ENCODE results near the gene CYP2W1. TPM values are rescaled to one million over a fixed set of nuclear protein-coding genes. Genes with fewer than 3 reads are reported as not detected.

CYP2W1 gene
- total RNA-seq, 4 donors from 2014 or later: not detected

- TF ChIP-seq CTCF (IDR thresholded peaks at IDR 0.05; ENCODE audit: low read depth): no peak
Measured at GRCh38 chr7:946256-946996, 36.6 kb upstream of the CYP2W1 start.

DNA sequence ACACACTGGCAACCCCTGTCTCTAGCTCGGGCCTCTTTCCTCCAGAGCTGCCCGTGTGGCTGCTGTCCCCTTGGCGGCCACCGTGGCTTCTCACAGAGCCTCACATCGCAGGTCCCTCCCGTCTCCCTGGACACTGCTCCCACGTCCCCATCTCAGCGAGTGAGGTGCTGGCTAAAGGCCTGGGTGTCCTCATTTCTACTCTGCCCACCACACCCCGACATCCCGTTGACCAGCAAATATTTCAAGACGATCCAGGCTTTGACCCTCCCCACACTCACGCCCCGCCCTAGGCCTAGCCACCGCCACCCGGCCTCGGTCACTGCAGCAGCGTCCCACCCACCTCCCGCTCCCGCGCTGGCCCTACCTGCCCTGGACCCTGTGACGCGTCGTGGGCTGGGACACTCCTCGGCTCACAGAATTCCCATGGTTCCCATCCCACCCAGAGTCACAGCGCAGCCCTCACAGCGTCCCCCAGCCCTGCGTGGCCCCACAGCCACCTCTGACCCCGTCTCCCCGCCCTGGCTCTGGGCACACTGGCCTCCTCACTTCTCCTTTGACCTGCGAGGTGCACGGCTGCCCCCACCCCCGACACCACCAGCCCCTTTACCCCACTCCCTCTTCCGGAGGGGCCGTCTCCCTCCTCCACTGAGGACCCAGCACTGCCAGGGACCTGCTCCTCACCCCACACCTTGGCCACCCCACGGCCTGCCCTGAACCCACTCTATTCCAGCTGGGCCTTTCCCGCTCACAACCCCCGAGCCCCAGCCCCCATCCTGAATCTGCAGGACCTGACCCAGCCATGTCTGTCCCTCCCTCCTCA lies 35.4 kb upstream of the CYP2W1 start:
- no peak for TF ChIP-seq CTCF (IDR thresholded peaks at IDR 0.05; ENCODE audit: low read depth)

- TF ChIP-seq CTCF (IDR thresholded peaks at IDR 0.05; ENCODE audit: low read depth): no peak
Measured at GRCh38 chr7:949021-949934, 33.7 kb upstream of the CYP2W1 start.

DNA sequence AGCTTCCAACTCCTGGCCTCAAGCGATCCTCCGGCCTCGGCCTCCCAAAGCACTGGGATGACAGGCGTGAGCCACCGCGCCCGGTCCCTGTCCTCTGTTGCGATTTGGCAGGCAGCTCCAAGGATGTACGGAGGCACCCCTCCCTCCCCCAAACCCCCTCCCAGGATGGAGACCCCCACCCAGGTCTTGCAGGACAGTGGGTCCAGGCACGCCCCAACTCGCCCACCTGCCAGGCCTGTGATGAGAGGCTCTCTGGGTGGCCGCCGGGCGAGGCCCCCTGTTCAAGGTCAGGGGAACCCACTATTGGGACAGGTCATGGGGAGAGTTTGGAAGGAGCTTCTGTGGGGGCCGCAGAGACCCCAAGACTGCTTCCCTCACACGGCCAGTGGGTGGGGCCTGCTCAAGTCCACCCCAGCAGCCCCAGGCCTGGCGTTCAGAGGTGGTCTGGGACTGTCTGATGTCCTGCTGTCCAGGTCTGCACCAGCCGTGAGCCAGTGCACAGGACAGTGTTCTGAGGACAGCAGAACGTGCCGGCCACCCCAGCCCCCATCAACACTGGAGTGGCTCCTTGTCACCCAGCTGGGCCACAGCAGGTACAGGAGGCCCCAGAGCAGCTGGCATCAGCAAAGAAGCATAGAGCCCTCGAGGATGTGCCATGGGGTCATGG lies 31.0 kb upstream of the CYP2W1 start:
- no peak for TF ChIP-seq CTCF (IDR thresholded peaks at IDR 0.05; ENCODE audit: low read depth)

DNA sequence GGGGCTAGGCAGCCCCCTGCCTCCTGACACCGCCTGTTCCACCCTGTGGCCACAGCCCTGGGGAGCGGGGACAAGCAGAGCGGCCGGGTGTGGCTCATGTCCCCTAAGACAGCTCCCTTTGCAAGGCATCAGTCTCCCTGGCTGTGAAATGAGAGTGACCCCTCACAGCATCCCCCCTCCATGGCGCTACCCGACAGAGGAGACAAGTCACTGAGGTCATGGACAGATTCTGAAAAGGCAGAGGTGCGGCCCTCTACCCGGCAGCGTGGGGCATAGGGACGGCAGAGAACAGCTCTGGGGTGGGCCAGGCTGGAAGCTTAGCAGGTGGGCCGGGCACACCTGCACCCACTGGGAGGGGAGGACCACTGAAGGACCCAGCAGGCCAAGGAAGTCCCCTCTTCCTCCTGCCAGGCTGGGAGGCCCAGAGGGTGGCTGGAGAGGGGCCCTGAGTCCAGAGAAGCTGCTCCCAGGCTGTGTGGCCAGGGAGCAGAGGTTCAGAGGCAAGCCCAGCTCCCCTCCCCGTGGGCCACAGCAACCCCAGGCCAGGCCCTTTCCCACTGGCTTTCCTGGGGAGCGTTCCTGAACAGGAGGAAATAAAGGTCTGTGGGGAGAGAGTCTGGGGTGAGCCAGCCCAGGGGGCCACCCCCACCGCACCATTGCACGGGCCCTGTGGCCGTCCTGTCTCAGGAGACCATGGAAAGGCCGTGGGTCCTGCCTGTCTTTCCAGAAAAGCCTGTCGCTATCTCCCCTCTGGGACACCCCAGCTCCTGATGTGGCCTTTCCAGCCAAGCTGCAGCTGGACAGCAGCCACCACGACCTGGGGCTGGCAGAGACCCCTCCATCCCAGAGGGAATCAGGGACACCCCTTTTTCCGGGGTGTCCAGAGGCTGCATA lies 30.2 kb upstream of the CYP2W1 start:
- no peak for TF ChIP-seq CTCF (IDR thresholded peaks at IDR 0.05; ENCODE audit: low read depth)

Data from subcutaneous adipose tissue (tissue), 4 donors.